Left lung (tissue), 10 donors: Measurements from ENCODE around the gene PTGDS. TPM values are rescaled to one million over a fixed set of nuclear protein-coding genes. Genes with fewer than 3 reads are reported as not detected.

ENCODE experiments used
- ATAC-seq: fragments of 200-7000 bp; cut with Tn5 transposase; one replicate; pipeline ENCODE4 v1.9.1; 2020; ENCODE audit warnings: moderate library complexity
- DNase-seq, 4 donors: peaks; one replicate each; pipeline ENCODE4 v3.0.0-alpha.2; 2013 to 2020
- H3K27ac ChIP-seq, 2 donors: fragments of 200-600 bp; sonication (generic) in 1 of 2; one replicate each; pipeline versions ENCODE4 v1.5.0 to v1.8.0; 2020 to 2021
- H3K27me3 ChIP-seq, 2 donors: fragments of 200-600 bp; sonication (generic) in 1 of 2; one replicate each; pipeline versions ENCODE4 v1.5.0 to v1.8.0; 2020 to 2021
- H3K36me3 ChIP-seq, 2 donors: fragments of 200-600 bp; sonication (generic) in 1 of 2; one replicate each; pipeline versions ENCODE4 v1.5.0 to v1.8.0; 2020 to 2021
- H3K4me1 ChIP-seq, 2 donors: fragments of 200-600 bp; one replicate each; pipeline ENCODE4 v1.8.0; 2021
- H3K4me3 ChIP-seq, 2 donors: fragments of 200-600 bp; sonication (generic) in 1 of 2; one replicate each; pipeline versions ENCODE4 v1.5.0 to v1.8.0; 2020 to 2021; ENCODE audit warnings: mild to moderate bottlenecking in 1 of 2
- H3K9me3 ChIP-seq, 2 donors: fragments of 200-600 bp; sonication (generic) in 1 of 2; one replicate each; pipeline versions ENCODE4 v1.5.0 to v1.8.0; 2020 to 2021
- CTCF ChIP-seq, 2 donors: fragments of 200-600 bp; sonication (generic) in 1 of 2; IDR thresholded peaks; one replicate each; pipeline versions ENCODE4 v1.5.0 to v1.8.0; 2021; ENCODE audit warnings: antibody characterized with exemption in 2 of 2
- intact Hi-C, 2 donors: fragments of 100-400 bp; cut with DNase I; formaldehyde crosslinking; loops; one replicate each; pipeline versions ENCODE4 v1.11.2 to v1.14.2; 2022
- polyA plus RNA-seq, 6 donors: library from polyadenylated mRNA; unstranded; fragments of 120-200 nt; gene quantifications; one replicate each; pipeline ENCODE4 v1.2.1, GENCODE V29; 2013; ENCODE audit not compliant: insufficient read length in 6 of 6
- total RNA-seq, 2 donors: library from RNA; stranded (reverse); fragmentation: NEBNext Ultra II Directional; extraction: Animal tissue kit (Norgen Biotek cat#: 25700); gene quantifications; one replicate each; pipeline ENCODE4 v1.2.1, GENCODE V29; 2021
- donor health status: DM: no; HTN: yes; CAD: no.
- donor health status: DM: no; HTN: no; CAD: no.

The PTGDS gene
- total and polyA plus RNA-seq, 8 donors = 23.7 to 137 (median 37.7) TPM

- Histone ChIP-seq H3K27me3 (no peaks in the 10 kb centered on the region), H3K27ac (peak within 1 kb of the TSS in 1 of 2 donors; percentile 84), H3K9me3 (no peaks in the 10 kb centered on the region), H3K4me3 (peak within 1 kb of the TSS; percentile 49 to 52), H3K36me3 (no peaks in the 10 kb centered on the region), H3K4me1 (peaks cover 11 to 52% of the 10 kb centered on the region in 2 donors)
- no peak for ATAC-seq
- TF ChIP-seq CTCF (IDR thresholded peaks at IDR 0.05) = no peak
- DNase-seq = peak in 1 of 4 donors; percentile 49
- intact Hi-C loops = no loop called here
Measured at GRCh38 chr9:137027369-137028262, 50.3 kb downstream of the PTGDS start, which contains the start of gene ABCA2. TSS of gene ABCA2 (minus strand) at chr9:137028237. CDS start at chr9:137028140, 97 bp downstream.

GRCh38 chr9:137028263-137029057, 51.2 kb downstream of the PTGDS start:
- H3K9me3 ChIP-seq = no peaks in the 10 kb centered on the region
- no peaks in the 10 kb centered on the region for H3K36me3 ChIP-seq
- peak overlapping the region in 1 of 2 donors; percentile 84 for H3K27ac ChIP-seq
- ATAC-seq (peak; percentile 74), DNase-seq (peak in 3 of 4 donors; percentile 66 to 93 (median 74))
- intact Hi-C loops = no loop called here
- H3K4me3 ChIP-seq = peak overlapping the region; percentile 49 to 52
- peaks cover 11 to 61% of the 10 kb centered on the region in 2 donors for H3K4me1 ChIP-seq
- peak in 1 of 2 donors; percentile 25 for TF ChIP-seq CTCF (IDR thresholded peaks at IDR 0.05)
- H3K27me3 ChIP-seq = no peaks in the 10 kb centered on the region

- peaks cover 11 to 68% of the 10 kb centered on the region in 2 donors for H3K4me1 ChIP-seq
- peak overlapping the region in 1 of 2 donors; percentile 84 for H3K27ac ChIP-seq
- H3K4me3 ChIP-seq = peak overlapping the region; percentile 49 to 52
- intact Hi-C loops = no loop called here
- DNase-seq (peak; percentile 45 to 96 (median 72)), ATAC-seq (peak; percentile 81)
- H3K27me3 ChIP-seq = no peaks in the 10 kb centered on the region
- H3K36me3 ChIP-seq = no peaks in the 10 kb centered on the region
- no peaks in the 10 kb centered on the region for H3K9me3 ChIP-seq
- peak; percentile 67 to 97 for TF ChIP-seq CTCF (IDR thresholded peaks at IDR 0.05)
Measured at GRCh38 chr9:137029058-137029936, 52.0 kb downstream of the PTGDS start.

GRCh38 chr9:137030006-137030405, 52.7 kb downstream of the PTGDS start:
- H3K9me3 ChIP-seq = no peaks in the 10 kb centered on the region
- peak overlapping the region in 1 of 2 donors; percentile 52 for H3K4me3 ChIP-seq
- ATAC-seq (no peak), DNase-seq (no peak)
- no peak for TF ChIP-seq CTCF (IDR thresholded peaks at IDR 0.05)
- no peaks in the 10 kb centered on the region for H3K36me3 ChIP-seq
- no peaks in the 10 kb centered on the region for H3K27me3 ChIP-seq
- peaks cover 18 to 75% of the 10 kb centered on the region in 2 donors for H3K4me1 ChIP-seq
- H3K27ac ChIP-seq = peak overlapping the region; percentile 26 to 84
- intact Hi-C loops = no loop called here
